NCI-H2171 treated with DMSO at 0.1 percent for 48 hours (cell line): ENCODE measurements around the gene HYAL3.
"Not testable (repeated sequence)": the region's sequence is repeated elsewhere in the genome, so short reads cannot be mapped to it uniquely, and the experiment has no call there.

ENCODE experiments used
- DNase-seq: peaks from one replicate; lab custom pipeline; 2025; lab: John Stamatoyannopoulos, UW

HYAL3 gene

GRCh38 chr3:50255251-50255615, 44.0 kb downstream of the HYAL3 start:
- no peak for DNase-seq

- DNase-seq, result no peak
Observed at GRCh38 chr3:50254577-50255250, 44.5 kb downstream of the HYAL3 start.

- no peak for DNase-seq
Observed at GRCh38 chr3:50251220-50251619, 48.0 kb downstream of the HYAL3 start.

- DNase-seq, result no peak
Observed at GRCh38 chr3:50250514-50250913, 48.7 kb downstream of the HYAL3 start.

- no peak for DNase-seq
Observed at GRCh38 chr3:50249457-50249856, 49.7 kb downstream of the HYAL3 start.

- DNase-seq, result no peak
Observed at GRCh38 chr3:50248387-50248786, 50.8 kb downstream of the HYAL3 start.

GRCh38 chr3:50246517-50246954, 52.7 kb downstream of the HYAL3 start:
- DNase-seq, result no peak

- DNase-seq, result peak; percentile 63
Observed at GRCh38 chr3:50245831-50246516, 53.2 kb downstream of the HYAL3 start.

GRCh38 chr3:50245251-50245745, 53.9 kb downstream of the HYAL3 start:
- DNase-seq, result no peak

GRCh38 chr3:50244813-50245212, 54.4 kb downstream of the HYAL3 start:
- DNase-seq, result not testable (repeated sequence)

- no peak for DNase-seq
Observed at GRCh38 chr3:50243543-50243895, 55.7 kb downstream of the HYAL3 start.

GRCh38 chr3:50242851-50243542, 56.2 kb downstream of the HYAL3 start:
- no peak for DNase-seq
